GM18873 (cell line): ENCODE results near the gene CGB7.
"Not testable (repeated sequence)": the region's sequence is repeated elsewhere in the genome, so short reads cannot be mapped to it uniquely, and the experiment has no call there.

Source experiments
- ATAC-seq: cut with Tn5 transposase; IDR thresholded peaks from one replicate; pipeline ENCODE4 v1.9.1; 2021; ENCODE audit warnings: mild to moderate bottlenecking, moderate library complexity, moderate number of reproducible peaks; ENCODE audit not compliant: unreplicated experiment, low FRiP score

CGB7 gene

DNA sequence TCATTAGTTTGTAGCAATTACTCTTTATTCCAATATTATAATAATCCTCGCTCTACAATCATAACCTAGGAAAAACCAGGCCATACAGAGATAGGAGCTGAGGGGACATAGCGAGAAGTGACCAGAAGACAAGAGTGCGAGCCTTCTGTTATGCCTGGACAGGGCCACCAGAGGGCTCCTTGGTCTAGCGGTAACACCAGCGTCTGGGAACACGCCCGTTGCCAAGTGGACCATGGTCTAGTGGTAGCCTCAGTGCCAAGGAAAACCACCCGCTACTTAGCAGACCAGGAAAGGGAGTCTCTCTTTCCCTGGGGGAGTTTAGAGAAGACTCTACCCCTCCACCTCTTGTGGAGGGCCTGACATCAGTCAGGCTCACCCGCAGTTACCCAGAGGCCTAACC lies 17.3 kb upstream of the CGB7 start:
- not testable (repeated sequence) for ATAC-seq

GRCh38 chr19:49073514-49074378 lies 16.2 kb upstream of the CGB7 start:
- ATAC-seq = no peak

DNA sequence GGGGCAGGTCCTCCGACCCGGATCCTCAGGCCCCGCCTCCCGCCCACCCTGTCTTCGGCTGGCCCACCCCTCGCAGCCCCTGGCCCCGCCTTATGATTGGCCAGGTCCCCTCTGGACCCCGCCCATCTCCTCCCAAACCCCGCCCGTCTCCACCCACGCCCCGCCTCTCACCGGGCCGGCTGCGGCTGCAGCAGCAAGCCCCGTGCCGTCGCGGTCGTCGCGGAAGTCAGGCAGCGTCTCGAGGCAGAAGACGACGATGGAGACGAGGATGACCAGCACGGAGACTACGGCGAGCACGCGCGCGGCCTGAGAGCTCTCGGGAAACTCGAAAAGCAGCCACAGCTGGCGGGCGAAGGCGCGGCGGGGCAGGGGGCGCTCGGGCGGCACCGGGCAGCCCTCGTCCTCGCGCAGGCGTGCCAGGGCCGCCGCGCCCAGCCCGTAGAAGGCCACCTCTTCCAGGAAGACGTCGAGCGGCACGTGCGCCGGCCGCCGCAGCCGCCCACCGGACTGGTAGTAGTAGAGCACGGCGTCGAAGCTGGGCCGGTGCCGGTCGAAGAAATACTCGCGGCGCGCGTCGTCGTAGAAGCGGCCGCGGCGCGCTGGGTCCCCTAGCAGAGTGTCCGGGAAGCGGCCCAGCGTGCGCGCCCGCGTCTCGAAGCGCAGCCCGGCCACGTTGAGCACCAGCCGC lies 14.5 kb upstream of the CGB7 start:
- ATAC-seq = no peak

DNA sequence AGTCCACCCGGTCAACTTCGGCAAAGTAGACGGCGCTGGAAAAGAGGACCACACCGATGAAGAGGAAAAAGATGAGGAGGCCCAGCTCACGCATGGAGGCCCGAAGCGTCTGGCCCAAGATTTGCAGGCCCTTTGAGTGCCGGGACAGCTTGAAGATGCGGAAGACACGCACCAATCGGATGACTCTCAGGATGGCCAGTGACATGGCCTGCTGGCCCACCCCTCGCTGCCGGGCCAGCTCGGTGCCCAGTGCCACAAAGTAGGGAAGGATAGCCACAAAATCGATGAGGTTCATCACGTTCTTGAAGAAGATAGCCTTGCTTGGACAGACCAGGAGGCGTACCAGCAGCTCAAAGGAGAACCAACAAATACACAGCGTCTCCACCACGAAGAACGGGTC lies 12.9 kb upstream of the CGB7 start:
- ATAC-seq = no peak

GRCh38 chr19:49069026-49069425 lies 11.5 kb upstream of the CGB7 start:
- no peak for ATAC-seq

DNA sequence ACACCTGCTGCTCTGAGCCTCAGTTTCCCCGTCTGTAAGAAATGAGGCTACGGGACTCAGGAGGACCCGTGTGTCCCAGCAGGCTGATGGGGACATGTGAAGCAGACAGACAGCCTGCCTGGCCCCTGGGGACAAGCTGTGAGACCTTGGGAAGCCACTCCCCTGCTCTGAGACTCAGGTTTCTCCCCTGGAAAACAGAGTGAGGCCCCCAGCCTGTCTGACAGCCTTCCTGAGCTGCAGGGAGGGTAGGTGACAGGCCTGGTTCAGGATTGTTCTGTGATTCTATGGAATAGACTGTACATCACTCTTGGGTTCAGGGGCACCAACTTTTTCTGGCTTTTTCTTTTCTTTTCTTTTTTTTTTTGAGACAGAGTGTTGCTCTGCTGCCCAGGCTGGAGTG lies 10.0 kb upstream of the CGB7 start:
- ATAC-seq = no peak

GRCh38 chr19:49065905-49066512 lies 8.5 kb upstream of the CGB7 start:
- ATAC-seq = no peak

DNA sequence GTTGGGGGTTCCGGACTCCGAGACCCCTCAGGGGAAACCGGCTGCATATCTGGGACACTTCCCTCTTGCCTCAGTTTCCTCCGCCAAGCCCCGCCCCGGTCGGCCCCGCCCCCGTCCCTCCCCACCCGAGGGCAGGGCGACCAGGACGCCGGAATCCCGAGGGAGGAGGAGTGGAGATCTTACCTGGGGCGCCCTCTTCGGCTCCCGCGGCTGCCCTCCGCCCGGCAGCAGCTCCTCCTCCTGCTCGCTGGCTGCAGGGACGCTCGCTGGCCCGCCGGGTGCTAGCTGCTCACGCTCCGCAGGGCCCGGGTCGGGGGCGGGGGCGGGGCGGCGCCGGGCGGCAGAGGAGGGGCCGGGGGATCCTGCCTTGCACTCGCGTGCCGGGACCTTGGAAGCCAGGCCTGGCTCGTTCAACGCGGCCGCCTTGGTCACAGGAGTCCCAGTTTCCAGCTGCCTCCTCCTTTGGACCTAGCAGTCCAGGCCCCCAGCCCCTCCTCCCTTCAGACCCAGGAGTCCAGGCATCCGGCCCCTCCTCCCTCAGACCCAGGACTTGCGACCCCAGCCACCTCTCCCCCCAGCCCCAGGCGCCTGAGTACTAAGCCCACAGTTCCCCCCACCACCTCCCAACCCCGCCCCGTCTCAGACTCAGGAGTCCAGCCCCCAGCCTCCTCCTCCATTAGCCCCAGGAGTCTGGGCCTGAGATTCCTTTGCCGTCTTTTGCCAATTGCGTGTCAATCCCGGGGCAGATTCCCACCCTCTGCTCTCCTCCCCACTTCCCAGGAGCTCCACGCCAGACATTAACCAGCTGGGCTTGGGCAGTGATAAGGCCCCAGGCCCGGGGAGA lies 7.4 kb upstream of the CGB7 start, which contains the start of gene NTF4:
Gene NTF4, minus strand, starts transcription at position 51 of the 844 bp plus-strand sequence. CDS start 2,821 bp downstream, outside the sequence.
- ATAC-seq = no peak

GRCh38 chr19:49064029-49064629 lies 6.6 kb upstream of the CGB7 start:
- no peak for ATAC-seq

DNA sequence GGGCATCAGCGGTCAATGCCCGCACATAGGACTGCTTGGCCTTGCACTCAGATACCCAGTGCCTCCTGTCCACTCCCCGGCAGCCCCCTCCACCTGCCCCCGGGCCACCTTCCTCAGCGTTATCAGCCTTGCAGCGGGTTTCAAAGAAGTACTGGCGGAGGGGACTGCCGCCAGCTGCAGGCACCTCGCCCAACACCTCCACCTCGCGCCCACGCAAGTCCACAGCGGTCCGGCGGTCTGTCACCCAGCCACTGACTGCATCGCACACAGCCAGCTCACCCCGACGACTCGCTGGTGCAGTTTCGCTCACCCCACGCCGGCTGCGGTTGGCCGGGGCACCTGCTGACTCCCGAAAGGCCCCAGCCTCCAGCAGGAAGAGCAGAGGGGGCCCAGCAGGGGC lies 3.9 kb upstream of the CGB7 start:
- ATAC-seq = no peak

DNA sequence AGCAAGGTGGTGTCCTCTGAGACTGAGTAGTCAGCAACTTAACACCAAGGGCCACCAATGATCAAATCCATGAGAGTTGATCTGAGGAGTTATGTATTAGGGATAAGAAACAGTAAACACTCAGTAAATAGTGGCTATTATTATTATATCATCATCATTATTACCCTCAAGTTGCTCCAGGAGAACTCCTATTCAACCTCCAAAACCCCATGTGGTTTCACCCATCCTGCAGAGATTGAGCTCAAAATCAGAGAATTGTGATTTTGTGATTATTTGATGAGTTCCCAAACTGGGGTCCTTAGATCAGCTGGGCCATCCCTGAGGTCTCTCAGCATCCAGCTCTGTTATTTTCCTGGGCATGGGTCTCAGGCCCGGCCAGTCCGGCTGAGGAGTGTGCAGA lies 3.5 kb upstream of the CGB7 start:
- ATAC-seq = no peak

GRCh38 chr19:49059053-49059452 lies 1.5 kb upstream of the CGB7 start:
- no peak for ATAC-seq

GRCh38 chr19:49058562-49058961 lies 1.0 kb upstream of the CGB7 start:
- ATAC-seq = no peak

- not testable (repeated sequence) for ATAC-seq
Measured at GRCh38 chr19:49056902-49057596, 500 bp downstream of the CGB7 start.

GRCh38 chr19:49056101-49056901 lies 1.2 kb downstream of the CGB7 start:
- no peak for ATAC-seq

GRCh38 chr19:49050376-49051033 lies 7.0 kb downstream of the CGB7 start:
- not testable (repeated sequence) for ATAC-seq

DNA sequence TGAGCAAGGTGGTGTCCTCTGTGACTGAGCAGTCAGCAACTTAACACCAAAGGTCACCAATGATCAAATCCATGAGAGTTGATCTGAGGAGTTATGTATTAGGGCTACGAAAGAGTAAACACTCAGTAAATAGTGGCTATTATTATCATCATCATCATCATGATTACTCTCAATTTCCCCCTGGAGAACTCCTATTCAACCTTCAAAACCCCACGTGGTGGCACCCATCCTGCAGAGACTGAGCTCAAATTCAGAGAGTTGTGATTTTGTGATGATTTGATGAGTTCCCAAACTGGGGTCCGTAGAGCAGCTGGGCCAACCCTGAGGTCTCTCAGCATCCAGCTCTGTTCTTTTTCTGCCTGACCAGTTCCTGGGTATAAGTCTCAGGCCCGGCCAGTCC lies 7.7 kb downstream of the CGB7 start:
- not testable (repeated sequence) for ATAC-seq

- not testable (repeated sequence) for ATAC-seq
Measured at GRCh38 chr19:49049011-49049410, 8.5 kb downstream of the CGB7 start, which contains the start of gene CGB8. Gene CGB8, minus strand, starts transcription at chr19:49049111. Its CDS starts 372 bp downstream, at chr19:49048739.
